Pancreas (tissue), 10 donors: ENCODE results near the gene TIGD3. TPM values are rescaled to one million over a fixed set of nuclear protein-coding genes. Genes with fewer than 3 reads are reported as not detected.
A peak's percentile ranks its signal among the peaks of the same experiment; 100 is the strongest.

Experiments
- ATAC-seq, 4 donors: fragments of 200-7000 bp; cut with Tn5 transposase; one replicate each; pipeline versions ENCODE4 v1.8.0 to v1.9.1; 2020; ENCODE audit warnings: mild to moderate bottlenecking in 4 of 4, moderate library complexity in 4 of 4
- DNase-seq, 6 donors: peaks; one replicate each; pipeline ENCODE4 v3.0.0-alpha.2; 2020
- FAIRE-seq: peaks from 2 replicates; lab custom pipeline; 2012; peaks lifted over from hg19 to GRCh38; lab: Jason Lieb, UNC
- H3K27ac ChIP-seq, 4 donors: fragments of 200-600 bp; sonication (generic); 1 replicate in 3 of 4; 2 replicates in 1 of 4; pipeline versions ENCODE4 v1.5.0 to v1.8.0; 2020
- H3K27me3 ChIP-seq, 4 donors: fragments of 200-600 bp; one replicate each; pipeline ENCODE4 v1.8.0; 2021
- H3K36me3 ChIP-seq, 3 donors: fragments of 200-600 bp; sonication (generic) in 1 of 3; one replicate each; pipeline versions ENCODE4 v1.5.0 to v1.8.0; 2020 to 2021
- H3K4me1 ChIP-seq, 3 donors: fragments of 200-600 bp; one replicate each; pipeline ENCODE4 v1.8.0; 2021
- H3K4me3 ChIP-seq, 4 donors: fragments of 200-600 bp; sonication (generic) in 2 of 4; one replicate each; pipeline versions ENCODE4 v1.5.0 to v1.8.0; 2020 to 2021
- H3K9me3 ChIP-seq, 4 donors: fragments of 200-600 bp; one replicate each; pipeline ENCODE4 v1.8.0; 2021
- WGBS, 2 donors: extraction: QIAGEN DNeasy Blood & Tissue Kit; methylation state at CpG; one replicate each; pipeline ENCODE4 v1.1.7; 2013; 5-methylcytosine and 5-hydroxymethylcytosine counted together
- intact Hi-C, 3 donors: fragments of 100-400 bp; cut with DNase I; formaldehyde crosslinking; loops; one replicate each; pipeline versions ENCODE4 v1.11.1 to v1.14.2; 2022
- polyA plus RNA-seq, 2 donors: library from polyadenylated mRNA; stranded (reverse); fragments of 200-250 nt; gene quantifications; one replicate each; pipeline ENCODE4 v1.2.3, GENCODE V29; 2013
- total RNA-seq, 6 donors: library from RNA; stranded (reverse); fragmentation: NEBNext Ultra II Directional in 4 of 6; extraction: Animal tissue kit (Norgen Biotek cat#: 25700) in 4 of 6; gene quantifications; one replicate each; pipeline versions ENCODE4 v1.2.1 to v1.2.4, GENCODE V29; 2021 to 2023
- TF ChIP-seq, protein P1 (sequence below), 4 donors: fragments of 200-600 bp; sonication (generic) in 3 of 4; IDR thresholded peaks; one replicate each; pipeline versions ENCODE4 v1.5.0 to v1.8.0; 2021; ENCODE audit warnings: antibody characterized with exemption in 4 of 4
- donor health status: healthy with polysubstance abuse.
- donor health status: DM: no; HTN: no; CAD: no; lungs with moderate emphysema.
- donor health status: DM: no; HTN: no; CAD: no.
- donor health status: control.
- donor health status: control.
- donor health status: Bipolar disorder and iron deficiency.
- donor health status: DM: yes; HTN: yes; CAD: no.
- donor health status: DM: no; HTN: no; CAD: no.
- donor health status: DM: no; HTN: no; CAD: no.
- donor health status: DM: yes; HTN: yes; CAD: no.

Gene TIGD3
- total and polyA plus RNA-seq, 8 donors, result 0.06 to 0.68 (median 0.15) TPM; not detected in 2

DNA sequence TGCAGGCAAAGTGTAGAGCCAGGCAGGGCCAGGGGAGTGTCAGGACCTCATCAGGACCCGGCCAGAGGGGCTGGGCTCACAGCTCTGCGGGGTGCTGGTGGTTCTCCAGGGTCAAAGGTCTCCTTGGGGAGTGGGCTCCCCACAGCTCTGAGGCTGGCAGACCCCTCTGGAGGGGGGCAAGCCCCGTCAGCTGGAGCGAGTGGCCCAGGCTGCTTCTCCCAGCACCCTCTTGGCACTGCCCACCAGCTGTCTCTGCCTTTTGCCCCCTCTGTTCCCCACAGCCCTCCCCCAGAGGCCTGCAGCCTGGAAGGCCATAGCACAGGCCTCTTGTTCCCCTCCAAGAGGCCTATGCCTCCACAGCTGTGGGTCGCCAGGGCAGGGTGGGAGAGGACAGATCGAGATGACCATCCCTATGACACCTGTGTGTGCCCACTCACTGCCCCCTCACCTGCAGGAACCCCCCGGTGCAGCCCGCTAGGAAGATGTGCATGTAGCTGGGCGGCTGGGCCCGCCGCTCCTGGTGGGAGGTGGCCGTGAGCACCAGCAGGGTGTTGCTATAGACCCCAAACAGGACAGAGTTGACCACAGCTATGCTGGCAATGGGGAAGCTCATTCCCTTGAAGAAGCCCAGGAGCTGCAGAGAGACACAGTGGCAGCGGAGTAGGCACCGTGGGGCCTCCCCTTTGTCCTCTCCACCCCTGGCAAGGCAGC is 24.5 kb downstream of the TIGD3 start:
- Histone ChIP-seq H3K36me3 (no peaks in the 10 kb centered on the region), H3K27me3 (no peaks in the 10 kb centered on the region), H3K4me3 (peak overlapping the region in 3 of 4 donors; percentile 10 to 45 (median 45)), H3K27ac (peak overlapping the region; percentile 98 to 99 (median 99)), H3K9me3 (no peaks in the 10 kb centered on the region), H3K4me1 (peaks cover 35 to 42% (median 41%) of the 10 kb centered on the region in 3 donors)
- TF ChIP-seq, protein P1, sequence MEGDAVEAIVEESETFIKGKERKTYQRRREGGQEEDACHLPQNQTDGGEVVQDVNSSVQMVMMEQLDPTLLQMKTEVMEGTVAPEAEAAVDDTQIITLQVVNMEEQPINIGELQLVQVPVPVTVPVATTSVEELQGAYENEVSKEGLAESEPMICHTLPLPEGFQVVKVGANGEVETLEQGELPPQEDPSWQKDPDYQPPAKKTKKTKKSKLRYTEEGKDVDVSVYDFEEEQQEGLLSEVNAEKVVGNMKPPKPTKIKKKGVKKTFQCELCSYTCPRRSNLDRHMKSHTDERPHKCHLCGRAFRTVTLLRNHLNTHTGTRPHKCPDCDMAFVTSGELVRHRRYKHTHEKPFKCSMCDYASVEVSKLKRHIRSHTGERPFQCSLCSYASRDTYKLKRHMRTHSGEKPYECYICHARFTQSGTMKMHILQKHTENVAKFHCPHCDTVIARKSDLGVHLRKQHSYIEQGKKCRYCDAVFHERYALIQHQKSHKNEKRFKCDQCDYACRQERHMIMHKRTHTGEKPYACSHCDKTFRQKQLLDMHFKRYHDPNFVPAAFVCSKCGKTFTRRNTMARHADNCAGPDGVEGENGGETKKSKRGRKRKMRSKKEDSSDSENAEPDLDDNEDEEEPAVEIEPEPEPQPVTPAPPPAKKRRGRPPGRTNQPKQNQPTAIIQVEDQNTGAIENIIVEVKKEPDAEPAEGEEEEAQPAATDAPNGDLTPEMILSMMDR (IDR thresholded peaks at IDR 0.05), result no peak
- WGBS, 2 donors, result 43 to 49% methylated on average over 14 of the region's 14 CpGs
- FAIRE-seq (no peak), DNase-seq (peak in 2 of 6 donors; percentile 56 to 80), ATAC-seq (no peak)
- intact Hi-C loops, result no loop called here

DNA sequence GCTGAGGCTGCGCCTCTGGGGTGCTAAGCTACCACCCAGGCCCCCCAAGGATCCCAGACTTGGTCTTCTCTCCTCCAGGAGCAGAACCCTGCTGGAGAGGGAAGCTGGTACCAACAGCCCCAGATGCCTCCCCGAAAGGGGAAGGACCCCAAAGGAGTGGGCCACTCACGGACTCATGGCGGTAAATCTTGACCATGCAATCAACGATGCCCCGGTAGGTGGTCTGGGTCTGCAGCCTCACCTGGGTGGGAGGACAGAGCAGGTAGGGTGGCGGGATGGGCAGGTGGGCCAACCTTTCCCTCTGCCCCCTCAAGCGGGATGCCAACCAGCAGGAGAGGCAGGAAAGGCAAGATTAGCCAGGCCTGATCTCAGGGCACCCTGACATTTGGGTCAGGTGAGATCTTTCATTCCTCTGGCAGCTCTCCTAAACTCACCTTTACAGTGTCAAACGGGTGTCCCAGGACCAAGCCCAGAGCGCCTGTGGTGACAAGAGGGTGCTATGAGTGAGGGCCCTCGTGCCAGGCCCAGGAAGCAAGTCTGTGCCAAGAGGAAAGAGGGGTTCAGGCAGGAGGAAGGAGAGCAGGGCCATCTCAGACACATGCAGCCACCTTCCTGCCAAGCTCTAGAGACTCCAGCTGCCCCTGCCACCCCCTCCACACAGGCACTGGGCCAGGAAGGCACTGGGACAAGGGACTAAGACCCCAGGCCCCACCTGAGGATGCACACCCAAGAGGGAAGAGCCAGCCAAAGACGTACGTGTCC is 25.3 kb downstream of the TIGD3 start:
- Histone ChIP-seq H3K36me3 (no peaks in the 10 kb centered on the region), H3K27me3 (no peaks in the 10 kb centered on the region), H3K4me3 (peak overlapping the region in 3 of 4 donors; percentile 10 to 45 (median 45)), H3K4me1 (peaks cover 35 to 46% (median 45%) of the 10 kb centered on the region in 3 donors), H3K27ac (peak overlapping the region; percentile 98 to 99 (median 99)), H3K9me3 (no peaks in the 10 kb centered on the region)
- TF ChIP-seq, protein P1 (IDR thresholded peaks at IDR 0.05), result no peak
- 36 to 48% methylated on average over 13 of the region's 13 CpGs for WGBS, 2 donors
- intact Hi-C loops, result no loop called here
- ATAC-seq, result no peak
- no peak for FAIRE-seq
- DNase-seq, result peak in 3 of 6 donors; percentile 53 to 78 (median 75)

DNA sequence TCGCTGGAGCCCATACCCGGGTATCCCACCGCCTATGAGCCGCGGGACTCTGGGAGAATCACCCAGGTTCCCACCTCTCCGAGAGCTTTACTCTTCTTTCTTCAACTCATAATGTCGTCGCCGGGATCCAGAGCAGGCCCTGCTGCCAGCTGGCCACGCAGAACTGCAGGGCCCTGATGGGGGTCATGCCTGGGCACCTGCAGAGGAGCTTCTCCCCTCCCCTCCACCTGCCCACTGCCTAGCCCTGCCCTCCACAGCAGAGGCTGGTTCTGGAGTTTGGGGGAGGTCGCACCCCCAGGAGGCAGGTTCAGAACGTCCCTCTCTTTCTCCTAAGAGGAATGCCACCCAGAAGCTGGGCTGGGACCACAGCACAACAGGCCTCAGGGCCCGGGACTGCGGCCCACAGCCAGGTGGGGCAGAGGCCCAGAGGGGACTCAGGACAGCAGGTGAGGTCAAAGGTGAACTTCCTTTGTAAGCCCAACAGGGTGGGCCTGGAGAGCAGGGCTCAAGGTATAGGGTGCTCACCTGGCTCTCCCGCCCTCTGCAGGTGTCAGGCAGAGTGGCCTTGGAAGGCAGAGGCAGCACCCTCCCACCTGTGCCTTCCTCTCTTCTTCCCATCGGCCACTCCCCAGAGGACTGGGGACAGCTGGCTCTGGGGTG is 26.0 kb downstream of the TIGD3 start:
- peak in 5 of 6 donors; percentile 66 to 83 (median 78) for DNase-seq
- intact Hi-C loops, result no loop called here
- FAIRE-seq, result no peak
- TF ChIP-seq, protein P1 (IDR thresholded peaks at IDR 0.05), result no peak
- peak overlapping the region; percentile 98 to 99 (median 99) for H3K27ac ChIP-seq
- H3K9me3 ChIP-seq, result no peaks in the 10 kb centered on the region
- peak; percentile 24 to 50 (median 36) for ATAC-seq
- WGBS, 2 donors, result 28 to 32% methylated on average over 16 of the region's 16 CpGs
- no peaks in the 10 kb centered on the region for H3K27me3 ChIP-seq
- H3K4me1 ChIP-seq, result peaks cover 41 to 52% (median 51%) of the 10 kb centered on the region in 3 donors
- peak overlapping the region in 3 of 4 donors; percentile 10 to 45 (median 45) for H3K4me3 ChIP-seq
- no peaks in the 10 kb centered on the region for H3K36me3 ChIP-seq

DNA sequence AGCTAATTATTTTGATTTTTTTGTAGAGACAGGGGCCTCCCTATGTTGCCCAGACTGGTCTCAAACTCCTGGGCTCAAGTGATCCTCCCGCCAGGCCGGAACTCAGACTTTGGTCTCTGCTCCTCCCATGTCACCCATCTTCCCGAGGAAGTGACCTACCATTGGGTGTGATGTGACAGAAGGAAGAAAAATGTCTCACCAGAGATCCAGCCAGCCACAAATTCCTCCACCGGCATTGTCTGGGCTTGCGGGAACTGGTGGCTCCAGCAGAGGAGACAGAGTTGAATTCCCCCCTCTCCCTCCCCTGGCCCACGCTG is 27.1 kb downstream of the TIGD3 start:
- Histone ChIP-seq H3K4me3 (peak overlapping the region; percentile 10 to 45 (median 30)), H3K27me3 (no peaks in the 10 kb centered on the region), H3K9me3 (no peaks in the 10 kb centered on the region), H3K36me3 (no peaks in the 10 kb centered on the region), H3K27ac (peak overlapping the region; percentile 98 to 99 (median 99)), H3K4me1 (peaks cover 46 to 59% (median 57%) of the 10 kb centered on the region in 3 donors)
- TF ChIP-seq, protein P1 (IDR thresholded peaks at IDR 0.05), result no peak
- DNase-seq (no peak), FAIRE-seq (no peak), ATAC-seq (no peak)
- intact Hi-C loops, result no loop called here
- 1 to 3% methylated on average over 6 of the region's 6 CpGs for WGBS, 2 donors
